Kidney (tissue), 14 donors: Measurements from ENCODE around the gene ZNF597. TPM values are rescaled to one million over a fixed set of nuclear protein-coding genes. Genes with fewer than 3 reads are reported as not detected.

Experiments
- DNase-seq, 5 donors: peaks; one replicate each; pipeline ENCODE4 v3.0.0-alpha.2; 2013 to 2020
- FAIRE-seq: peaks from 2 replicates; lab custom pipeline; 2012; peaks lifted over from hg19 to GRCh38; lab: Jason Lieb, UNC
- H3K27ac ChIP-seq, 2 donors: one replicate each; pipeline ENCODE4 v1.7.0; 2013; ENCODE audit warnings: low read depth in 2 of 2, low read length in 2 of 2, inconsistent platforms in 1 of 2
- H3K27me3 ChIP-seq: one replicate; pipeline ENCODE4 v1.7.1; 2013; ENCODE audit warnings: low read length, inconsistent platforms; ENCODE audit not compliant: control insufficient read depth, insufficient read depth
- H3K36me3 ChIP-seq, 3 donors: one replicate each; pipeline versions ENCODE4 v1.7.0 to v1.7.1; 2013; ENCODE audit warnings: low read length in 3 of 3, control low read depth in 1 of 3, inconsistent platforms in 1 of 3; ENCODE audit not compliant: insufficient read depth in 3 of 3, control insufficient read depth in 2 of 3
- H3K4me1 ChIP-seq, 3 donors: one replicate each; pipeline versions ENCODE4 v1.7.0 to v1.7.1; 2013; ENCODE audit warnings: low read length in 3 of 3, inconsistent platforms in 1 of 3, low read depth in 1 of 3; ENCODE audit not compliant: control insufficient read depth in 2 of 3, insufficient read depth in 2 of 3
- H3K4me3 ChIP-seq, 3 donors: one replicate each; pipeline versions ENCODE4 v1.7.0 to v1.8.1; 2013; ENCODE audit warnings: low read length in 3 of 3, control low read depth in 1 of 3, inconsistent platforms in 1 of 3
- H3K9ac ChIP-seq, 3 donors: one replicate each; pipeline versions ENCODE4 v1.7.0 to v1.7.1; 2013; ENCODE audit warnings: low read length in 3 of 3, control low read depth in 1 of 3, inconsistent platforms in 1 of 3
- H3K9me3 ChIP-seq, 3 donors: one replicate each; pipeline versions ENCODE4 v1.7.0 to v1.7.1; 2013; ENCODE audit warnings: low read length in 3 of 3, control low read depth in 1 of 3, inconsistent platforms in 1 of 3; ENCODE audit not compliant: control insufficient read depth in 2 of 3, insufficient read depth in 1 of 3
- CTCF ChIP-seq: IDR thresholded peaks from 3 replicates; pipeline ENCODE4 v1.5.1; 2012; ENCODE audit warnings: mild to moderate bottlenecking, moderate library complexity, borderline replicate concordance; ENCODE audit not compliant: insufficient read depth; ENCODE audit errors: extremely low read depth
- intact Hi-C: fragments of 100-400 bp; cut with DNase I; formaldehyde crosslinking; loops from one replicate; pipeline ENCODE4 v1.11.1; 2022
- polyA plus RNA-seq: library from polyadenylated mRNA; stranded (reverse); fragments of 350-450 nt; fragmentation: Illumina TruSeq; extraction: RNeasy Lipid Tissue Mini Kit (QIAGEN cat#74804); gene quantifications from one replicate; pipeline ENCODE4 v1.2.3, GENCODE V29; 2014; ENCODE audit warnings: low read depth, low replicate concordance; ENCODE audit not compliant: insufficient read depth
- total RNA-seq: library from RNA; stranded (reverse); fragmentation: NEBNext Ultra II Directional; extraction: Animal tissue kit (Norgen Biotek cat#: 25700); gene quantifications from one replicate; pipeline ENCODE4 v1.2.1, GENCODE V29; 2021
- donor health status: control.
- donor health status: control.
- donor health status: control.
- donor health status: control.
- donor health status: control.
- donor health status: DM: yes; HTN: yes; CAD: no.
- donor health status: Normal renal cell carcinoma (clear cell type).

ZNF597 gene
- total and polyA plus RNA-seq, 2 donors from 2014 or later = 0.99 to 3.4 TPM

- no peak overlapping the region for H3K27ac ChIP-seq
- no peaks in the 10 kb centered on the region for H3K4me1 ChIP-seq
- no peak for FAIRE-seq
- no peak overlapping the region for H3K4me3 ChIP-seq
- TF ChIP-seq CTCF = no peak
- H3K27me3 ChIP-seq = no peaks in the 10 kb centered on the region
- intact Hi-C loops = no loop called here
- peak in 1 of 5 donors; percentile 58 for DNase-seq
- H3K9ac ChIP-seq = no peak overlapping the region
- no peaks in the 10 kb centered on the region for H3K9me3 ChIP-seq
- peaks cover 3 to 64% (median 27%) of the 10 kb centered on the region in 3 donors for H3K36me3 ChIP-seq
Measured at GRCh38 chr16:3484318-3485096, 41.2 kb upstream of the ZNF597 start.

GRCh38 chr16:3482659-3483241 is 39.4 kb upstream of the ZNF597 start:
- H3K4me1 ChIP-seq = peaks cover 0 to 2% (median 0%) of the 10 kb centered on the region in 3 donors
- DNase-seq = peak in 1 of 5 donors; percentile 43
- H3K4me3 ChIP-seq = no peak overlapping the region
- H3K9ac ChIP-seq = no peak overlapping the region
- FAIRE-seq = no peak
- H3K9me3 ChIP-seq = no peaks in the 10 kb centered on the region
- TF ChIP-seq CTCF = no peak
- H3K27ac ChIP-seq = no peak overlapping the region
- no peaks in the 10 kb centered on the region for H3K27me3 ChIP-seq
- peaks cover 3 to 70% (median 33%) of the 10 kb centered on the region in 3 donors for H3K36me3 ChIP-seq
- intact Hi-C loops = no loop called here

GRCh38 chr16:3481696-3482658 is 38.7 kb upstream of the ZNF597 start:
- TF ChIP-seq CTCF = no peak
- H3K36me3 ChIP-seq = peaks cover 3 to 74% (median 33%) of the 10 kb centered on the region in 3 donors
- H3K27me3 ChIP-seq = no peaks in the 10 kb centered on the region
- peak in 1 of 5 donors; percentile 31 for DNase-seq
- no peak overlapping the region for H3K9ac ChIP-seq
- no peak overlapping the region for H3K4me3 ChIP-seq
- H3K4me1 ChIP-seq = peaks cover 0 to 2% (median 0%) of the 10 kb centered on the region in 3 donors
- H3K27ac ChIP-seq = no peak overlapping the region
- no peaks in the 10 kb centered on the region for H3K9me3 ChIP-seq
- no peak for FAIRE-seq
- intact Hi-C loops = no loop called here
